ENCODE measurements around the gene SORD.
A peak's percentile ranks its signal among the peaks of the same experiment; 100 is the strongest.
"Not testable (repeated sequence)": the region's sequence is repeated elsewhere in the genome, so short reads cannot be mapped to it uniquely, and the experiment has no call there.

The SORD gene

DNA sequence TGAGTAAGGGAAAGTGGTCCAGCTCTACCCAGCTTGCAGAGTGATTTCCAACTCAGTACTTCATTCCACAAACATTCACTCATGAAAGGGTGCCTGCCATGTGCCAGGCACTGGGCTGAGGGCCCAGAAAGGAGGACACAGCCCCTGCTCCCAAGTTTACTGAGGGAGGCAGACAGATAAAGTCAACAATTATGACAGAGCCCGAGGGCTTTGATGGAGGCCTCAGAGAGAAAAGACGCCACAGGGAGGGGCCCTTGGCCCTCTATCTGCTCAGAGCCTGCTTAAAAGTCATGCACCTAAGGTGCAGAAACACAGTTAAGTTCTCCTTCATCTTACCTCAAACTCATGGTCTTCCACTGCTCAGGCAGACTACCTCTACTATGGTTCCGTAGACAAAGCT, 1.7 kb downstream of the SORD start:
- H3K36me3 ChIP-seq (ENCODE audit: control insufficient read depth, insufficient read depth, low read length); H3K27me3 ChIP-seq (ENCODE audit: control insufficient read depth, insufficient read depth, low read length); H3K9me3 ChIP-seq (ENCODE audit: control insufficient read depth, insufficient read depth, low read length); H3K4me3 ChIP-seq (ENCODE audit: low read length); H3K27ac ChIP-seq (ENCODE audit: low read length); DNase-seq (ENCODE audit: low read depth, low spot score); H3K4me1 ChIP-seq (ENCODE audit: control insufficient read depth, insufficient read depth, low read length): not testable (repeated sequence)
- WGBS (ENCODE audit: insufficient coverage, insufficient read length), result no CpG with 5 or more reads among the region's 3 CpGs

- not testable (repeated sequence) for H3K4me1 ChIP-seq (ENCODE audit: control insufficient read depth, insufficient read depth, low read length); H3K4me3 ChIP-seq (ENCODE audit: low read length)
Measured at GRCh38 chr15:45025627-45026026, 2.6 kb downstream of the SORD start.

DNA sequence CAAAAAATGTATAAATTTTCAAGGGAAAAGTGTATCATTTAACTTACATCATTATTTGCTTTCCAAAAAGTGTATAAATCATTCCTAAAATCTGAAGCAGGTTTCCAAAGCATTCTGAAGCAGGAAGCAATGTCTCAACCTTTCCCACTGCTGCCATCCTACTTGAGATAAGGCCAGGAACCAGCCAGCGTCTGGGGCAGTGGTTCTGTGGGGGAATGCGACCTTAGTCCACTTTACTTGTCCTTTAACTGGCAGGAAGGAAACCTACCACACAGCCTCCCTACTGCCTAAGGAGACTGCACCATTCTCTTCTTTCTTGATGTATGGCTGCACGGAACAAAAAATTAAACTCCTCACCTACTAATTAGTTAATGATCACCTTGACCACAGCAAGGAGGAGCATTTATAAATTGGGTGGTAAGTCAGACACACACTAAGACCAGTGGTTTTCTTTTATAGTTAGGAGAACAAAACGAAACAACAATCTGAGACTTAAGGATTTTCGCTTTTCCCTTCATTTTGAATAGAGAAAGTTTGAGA, 3.7 kb downstream of the SORD start:
- WGBS (ENCODE audit: insufficient coverage, insufficient read length), result no CpG with 5 or more reads among the region's 5 CpGs
- DNase-seq (ENCODE audit: low read depth, low spot score), result no peak
- H3K4me3 ChIP-seq (ENCODE audit: low read length), result no peak overlapping the region

More at GRCh38 chr15:45025627-45026026, 2.6 kb downstream of the SORD start:
- H3K36me3 ChIP-seq (ENCODE audit: control insufficient read depth, insufficient read depth, low read length); H3K27me3 ChIP-seq (ENCODE audit: control insufficient read depth, insufficient read depth, low read length); H3K27ac ChIP-seq (ENCODE audit: low read length); DNase-seq (ENCODE audit: low read depth, low spot score); H3K9me3 ChIP-seq (ENCODE audit: control insufficient read depth, insufficient read depth, low read length): not testable (repeated sequence)
- WGBS (ENCODE audit: insufficient coverage, insufficient read length), result no CpG with 5 or more reads among the region's 3 CpGs

DNA sequence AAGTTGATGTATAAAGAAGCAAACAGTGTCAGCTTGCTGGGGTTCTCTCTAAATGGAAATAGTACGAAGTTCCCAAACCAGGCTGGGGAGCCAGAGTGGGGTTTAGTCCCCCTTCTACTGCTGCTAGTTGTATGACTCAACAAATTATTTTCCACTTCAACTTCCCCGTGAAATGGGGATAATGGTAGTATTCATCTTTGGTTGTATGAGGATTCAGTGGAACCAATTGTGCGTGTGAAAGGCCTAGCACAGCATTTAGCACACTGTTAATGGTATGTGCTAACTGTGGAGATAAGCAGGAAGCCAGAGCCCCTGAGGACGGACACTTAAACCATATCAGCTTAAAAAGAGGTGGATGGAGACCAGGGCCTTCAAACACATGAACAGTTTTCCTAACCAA, 4.2 kb downstream of the SORD start:
- H3K27me3 ChIP-seq (ENCODE audit: control insufficient read depth, insufficient read depth, low read length), result no peaks in the 10 kb centered on the region
- H3K36me3 ChIP-seq (ENCODE audit: control insufficient read depth, insufficient read depth, low read length), result no peaks in the 10 kb centered on the region; the same call in 1 of the 2 replicates
- no peaks in the 10 kb centered on the region for H3K9me3 ChIP-seq (ENCODE audit: control insufficient read depth, insufficient read depth, low read length)
- peaks cover 4% of the 10 kb centered on the region; the same call in 1 of the 2 replicates for H3K4me1 ChIP-seq (ENCODE audit: control insufficient read depth, insufficient read depth, low read length)
- no CpG with 5 or more reads among the region's 4 CpGs for WGBS (ENCODE audit: insufficient coverage, insufficient read length)
- H3K4me3 ChIP-seq (ENCODE audit: low read length), result no peak overlapping the region
- no peak for DNase-seq (ENCODE audit: low read depth, low spot score)
- no peak overlapping the region for H3K27ac ChIP-seq (ENCODE audit: low read length)

More for the DNA sequence above, 3.7 kb downstream of the SORD start:
- no peaks in the 10 kb centered on the region for H3K27me3 ChIP-seq (ENCODE audit: control insufficient read depth, insufficient read depth, low read length)
- peaks cover 5% of the 10 kb centered on the region; the same call in 1 of the 2 replicates for H3K4me1 ChIP-seq (ENCODE audit: control insufficient read depth, insufficient read depth, low read length)
- H3K36me3 ChIP-seq (ENCODE audit: control insufficient read depth, insufficient read depth, low read length), result no peaks in the 10 kb centered on the region; the same call in 1 of the 2 replicates
- H3K27ac ChIP-seq (ENCODE audit: low read length), result no peak overlapping the region
- no peaks in the 10 kb centered on the region for H3K9me3 ChIP-seq (ENCODE audit: control insufficient read depth, insufficient read depth, low read length)

GRCh38 chr15:45030743-45031142, 7.7 kb downstream of the SORD start:
- no peaks in the 10 kb centered on the region for H3K4me1 ChIP-seq (ENCODE audit: control insufficient read depth, insufficient read depth, low read length)
- H3K27ac ChIP-seq (ENCODE audit: low read length), result no peak overlapping the region
- H3K9me3 ChIP-seq (ENCODE audit: control insufficient read depth, insufficient read depth, low read length), result no peaks in the 10 kb centered on the region
- H3K27me3 ChIP-seq (ENCODE audit: control insufficient read depth, insufficient read depth, low read length), result no peaks in the 10 kb centered on the region
- no peak overlapping the region for H3K4me3 ChIP-seq (ENCODE audit: low read length)
- H3K36me3 ChIP-seq (ENCODE audit: control insufficient read depth, insufficient read depth, low read length), result peaks cover 2% of the 10 kb centered on the region; the same call in 1 of the 2 replicates
- DNase-seq (ENCODE audit: low read depth, low spot score), result no peak
- no CpG with 5 or more reads among the region's 3 CpGs for WGBS (ENCODE audit: insufficient coverage, insufficient read length)

DNA sequence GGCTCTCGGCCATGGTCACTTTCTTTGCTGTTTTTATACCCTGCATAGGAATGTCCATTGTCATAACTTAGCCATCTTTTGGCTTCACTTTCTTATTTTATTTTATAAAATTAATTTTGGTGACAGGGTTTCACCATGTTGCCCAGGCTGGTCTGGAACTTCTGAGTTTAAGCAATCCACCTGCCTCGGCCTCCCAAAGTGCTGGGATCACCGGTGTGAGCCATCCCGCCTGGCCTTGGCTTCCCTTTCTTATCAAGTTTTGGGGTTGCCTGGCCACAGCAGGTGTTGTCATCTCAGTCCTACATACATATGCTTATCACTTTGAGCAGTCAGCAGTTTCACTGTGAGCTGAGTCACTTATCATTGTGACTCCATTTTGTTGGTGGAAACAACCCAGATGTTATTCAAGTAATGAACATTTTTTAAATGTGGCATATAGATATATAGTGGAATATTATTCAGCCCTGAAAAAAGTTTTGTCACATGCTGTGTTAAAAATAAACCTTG, 8.6 kb downstream of the SORD start:
- not testable (repeated sequence) for H3K36me3 ChIP-seq (ENCODE audit: control insufficient read depth, insufficient read depth, low read length); H3K27ac ChIP-seq (ENCODE audit: low read length); H3K27me3 ChIP-seq (ENCODE audit: control insufficient read depth, insufficient read depth, low read length); H3K4me1 ChIP-seq (ENCODE audit: control insufficient read depth, insufficient read depth, low read length); DNase-seq (ENCODE audit: low read depth, low spot score); H3K9me3 ChIP-seq (ENCODE audit: control insufficient read depth, insufficient read depth, low read length); H3K4me3 ChIP-seq (ENCODE audit: low read length)
- no CpG with 5 or more reads among the region's 4 CpGs for WGBS (ENCODE audit: insufficient coverage, insufficient read length)

DNA sequence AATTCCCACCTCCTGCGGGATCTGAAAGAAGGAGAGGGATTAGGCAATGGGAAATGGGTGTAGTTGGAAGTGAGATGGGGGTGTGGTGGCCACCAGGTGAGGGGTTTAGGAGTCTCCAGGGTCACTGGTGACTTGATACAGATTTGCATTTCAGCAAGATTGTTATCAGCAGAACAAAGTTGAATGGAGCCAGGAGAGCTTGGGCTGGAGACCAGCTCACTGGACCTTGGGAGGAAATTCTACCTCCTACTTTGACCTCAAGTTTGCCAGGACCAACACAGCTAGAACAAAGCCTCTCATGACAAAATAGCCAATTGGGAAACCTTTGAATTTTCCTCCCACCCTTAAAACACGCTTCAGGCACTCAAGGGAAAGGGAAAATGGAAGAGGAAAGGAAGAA, 9.5 kb downstream of the SORD start:
- DNase-seq (ENCODE audit: low read depth, low spot score), result not testable (repeated sequence)
- no CpG with 5 or more reads among the region's 2 CpGs for WGBS (ENCODE audit: insufficient coverage, insufficient read length)

GRCh38 chr15:45034087-45034486, 11.1 kb downstream of the SORD start:
- no CpG with 5 or more reads among the region's 4 CpGs for WGBS (ENCODE audit: insufficient coverage, insufficient read length)
- H3K36me3 ChIP-seq (ENCODE audit: control insufficient read depth, insufficient read depth, low read length); DNase-seq (ENCODE audit: low read depth, low spot score); H3K9me3 ChIP-seq (ENCODE audit: control insufficient read depth, insufficient read depth, low read length); H3K27ac ChIP-seq (ENCODE audit: low read length); H3K27me3 ChIP-seq (ENCODE audit: control insufficient read depth, insufficient read depth, low read length); H3K4me1 ChIP-seq (ENCODE audit: control insufficient read depth, insufficient read depth, low read length); H3K4me3 ChIP-seq (ENCODE audit: low read length): not testable (repeated sequence)

More for the DNA sequence above, 9.5 kb downstream of the SORD start:
- H3K27ac ChIP-seq (ENCODE audit: low read length); H3K9me3 ChIP-seq (ENCODE audit: control insufficient read depth, insufficient read depth, low read length); H3K4me1 ChIP-seq (ENCODE audit: control insufficient read depth, insufficient read depth, low read length); H3K27me3 ChIP-seq (ENCODE audit: control insufficient read depth, insufficient read depth, low read length); H3K4me3 ChIP-seq (ENCODE audit: low read length); H3K36me3 ChIP-seq (ENCODE audit: control insufficient read depth, insufficient read depth, low read length): not testable (repeated sequence)

- not testable (repeated sequence) for H3K27me3 ChIP-seq (ENCODE audit: control insufficient read depth, insufficient read depth, low read length); H3K4me3 ChIP-seq (ENCODE audit: low read length); H3K4me1 ChIP-seq (ENCODE audit: control insufficient read depth, insufficient read depth, low read length); H3K9me3 ChIP-seq (ENCODE audit: control insufficient read depth, insufficient read depth, low read length); DNase-seq (ENCODE audit: low read depth, low spot score); H3K36me3 ChIP-seq (ENCODE audit: control insufficient read depth, insufficient read depth, low read length); H3K27ac ChIP-seq (ENCODE audit: low read length)
- WGBS (ENCODE audit: insufficient coverage, insufficient read length), result no CpG with 5 or more reads among the region's 56 CpGs
Measured at GRCh38 chr15:45034600-45035375, 11.8 kb downstream of the SORD start.

- no CpG with 5 or more reads among the region's 6 CpGs for WGBS (ENCODE audit: insufficient coverage, insufficient read length)
- not testable (repeated sequence) for H3K27ac ChIP-seq (ENCODE audit: low read length); H3K27me3 ChIP-seq (ENCODE audit: control insufficient read depth, insufficient read depth, low read length); H3K9me3 ChIP-seq (ENCODE audit: control insufficient read depth, insufficient read depth, low read length); H3K4me1 ChIP-seq (ENCODE audit: control insufficient read depth, insufficient read depth, low read length); H3K4me3 ChIP-seq (ENCODE audit: low read length); H3K36me3 ChIP-seq (ENCODE audit: control insufficient read depth, insufficient read depth, low read length)
- peak; percentile 27 for DNase-seq (ENCODE audit: low read depth, low spot score)
Measured at GRCh38 chr15:45036812-45037781, 14.1 kb downstream of the SORD start.

Data from iPS DF 6.9 (cell line).